OCI-LY3 (cell line): ENCODE results near the gene RTP4.

Experiments
- H2AFZ ChIP-seq: fragments of 200-600, 300-600 bp; shearing (Covaris generic); 2 replicates; pipeline ENCODE4 v1.6.0; 2014; ENCODE audit warnings: antibody characterized with exemption, low read depth, low read length
- H3K27ac ChIP-seq: fragments of 200-600, 300-600 bp; sonication (generic); 2 replicates; pipeline ENCODE4 v1.5.1; 2014; ENCODE audit warnings: mild to moderate bottlenecking, low read length, moderate library complexity, mixed read lengths
- H3K27me3 ChIP-seq: fragments of 200-600, 300-600 bp; sonication (generic); 2 replicates; pipeline ENCODE4 v1.6.1; 2014; ENCODE audit warnings: low read depth, low read length, mixed read lengths
- H3K36me3 ChIP-seq: fragments of 200-600, 300-600 bp; sonication (generic); replicated peaks from 2 replicates; pipeline ENCODE3; 2014; ENCODE audit warnings: low read depth, low read length, mixed read lengths
- H3K4me1 ChIP-seq: fragments of 300-600, 200-600 bp; sonication (generic); 2 replicates; pipeline ENCODE4 v1.6.1; 2014; ENCODE audit warnings: low read length, mixed read lengths
- H3K4me2 ChIP-seq: fragments of 200-600, 300-600 bp; sonication (generic); 2 replicates; pipeline ENCODE4 v1.6.1; 2014; ENCODE audit warnings: low read length, mixed read lengths
- H3K4me3 ChIP-seq: fragments of 300-600, 200-600 bp; sonication (generic); 2 replicates; pipeline ENCODE4 v1.5.1; 2014; ENCODE audit warnings: antibody characterized with exemption, mild to moderate bottlenecking, low read length, moderate library complexity
- H3K79me2 ChIP-seq: fragments of 300-600, 200-600 bp; shearing (Covaris generic); 2 replicates; pipeline ENCODE4 v1.6.1; 2014; ENCODE audit warnings: mild to moderate bottlenecking, low read length, mixed read lengths
- H3K9ac ChIP-seq: fragments of 300-600, 200-600 bp; shearing (Covaris generic); 2 replicates; pipeline ENCODE4 v1.6.0; 2014; ENCODE audit warnings: mild to moderate bottlenecking, low read length, moderate library complexity
- H3K9me3 ChIP-seq: fragments of 200-600, 300-600 bp; shearing (Covaris generic); 2 replicates; pipeline ENCODE4 v1.6.1; 2014; ENCODE audit warnings: low read length, mixed read lengths; ENCODE audit not compliant: insufficient read depth
- H4K20me1 ChIP-seq: fragments of 200-600, 300-600 bp; sonication (generic); 2 replicates; pipeline ENCODE4 v1.6.1; 2016; ENCODE audit warnings: low read length, mixed read lengths; ENCODE audit not compliant: insufficient read depth
- CTCF ChIP-seq: fragments of 200-600, 300-600 bp; sonication (generic); IDR thresholded peaks from 2 replicates; pipeline ENCODE4 v1.5.1; 2014; ENCODE audit warnings: antibody characterized with exemption, low read length, low read depth
- EZH2phosphoT487 ChIP-seq: fragments of 200-600 bp; shearing (Covaris generic); IDR thresholded peaks from 2 replicates; pipeline ENCODE4 v1.6.1; 2018; ENCODE audit warnings: antibody characterized with exemption, mixed run types, low read depth

The RTP4 gene

GRCh38 chr3:187369089-187369447 is 883 bp downstream of the RTP4 start:
- Histone ChIP-seq H3K36me3 (peaks cover 23% of the 10 kb centered on the region), H3K4me3 (peak overlapping the region; percentile 83), H3K4me1 (peaks cover 20% of the 10 kb centered on the region), H3K4me2 (peak overlapping the region; percentile 95), H3K27me3 (no peaks in the 10 kb centered on the region), H3K79me2 (peaks cover 11% of the 10 kb centered on the region), H3K27ac (peak overlapping the region; percentile 90), H4K20me1 (no peaks in the 10 kb centered on the region), H3K9me3 (no peaks in the 10 kb centered on the region), H3K9ac (peak overlapping the region; percentile 84), H2AFZ (no peak overlapping the region)
- TF ChIP-seq CTCF, result no peak

- H3K79me2 ChIP-seq, result peaks cover 11% of the 10 kb centered on the region
- no peak overlapping the region for H3K4me3 ChIP-seq
- H3K4me1 ChIP-seq, result peaks cover 20% of the 10 kb centered on the region
- no peak overlapping the region for H2AFZ ChIP-seq
- TF ChIP-seq CTCF (no peak), EZH2phosphoT487 (no peak)
- H3K9me3 ChIP-seq, result no peaks in the 10 kb centered on the region
- no peak overlapping the region for H3K4me2 ChIP-seq
- no peaks in the 10 kb centered on the region for H4K20me1 ChIP-seq
- H3K27me3 ChIP-seq, result no peaks in the 10 kb centered on the region
- peaks cover 23% of the 10 kb centered on the region for H3K36me3 ChIP-seq
- H3K27ac ChIP-seq, result no peak overlapping the region
- no peak overlapping the region for H3K9ac ChIP-seq
Measured at GRCh38 chr3:187370051-187370450, 1.9 kb downstream of the RTP4 start.

- no peak overlapping the region for H3K27ac ChIP-seq
- no peak overlapping the region for H3K4me3 ChIP-seq
- no peaks in the 10 kb centered on the region for H3K27me3 ChIP-seq
- no peak overlapping the region for H2AFZ ChIP-seq
- H3K36me3 ChIP-seq, result peaks cover 13% of the 10 kb centered on the region
- no peaks in the 10 kb centered on the region for H3K79me2 ChIP-seq
- no peaks in the 10 kb centered on the region for H4K20me1 ChIP-seq
- no peak overlapping the region for H3K9ac ChIP-seq
- no peaks in the 10 kb centered on the region for H3K9me3 ChIP-seq
- no peaks in the 10 kb centered on the region for H3K4me1 ChIP-seq
- no peak for TF ChIP-seq CTCF
- TF ChIP-seq EZH2phosphoT487, result no peak
- H3K4me2 ChIP-seq, result no peak overlapping the region
Measured at GRCh38 chr3:187375581-187375980, 7.4 kb downstream of the RTP4 start.

DNA sequence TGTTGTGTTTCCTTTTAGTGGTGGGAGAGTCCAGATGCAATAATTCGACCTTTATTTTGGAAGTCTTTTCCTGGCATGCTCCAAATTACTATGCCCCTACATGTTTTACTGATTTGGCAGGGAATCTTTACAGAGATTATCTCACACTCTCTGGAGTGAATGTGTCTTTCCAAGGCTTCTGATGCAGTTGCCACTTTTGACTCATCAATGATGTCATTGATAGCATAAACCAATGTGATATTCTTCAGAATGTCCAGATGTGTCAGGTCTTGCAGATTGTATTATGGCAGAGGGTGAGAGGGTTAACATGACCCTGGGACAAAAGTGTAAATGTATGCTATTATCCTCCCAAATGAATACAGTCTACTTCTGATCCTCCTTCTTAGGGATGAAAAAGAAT is 9.7 kb downstream of the RTP4 start:
- H3K27ac ChIP-seq, result no peak overlapping the region
- H3K27me3 ChIP-seq, result no peaks in the 10 kb centered on the region
- H3K9me3 ChIP-seq, result no peaks in the 10 kb centered on the region
- no peaks in the 10 kb centered on the region for H3K4me1 ChIP-seq
- no peak overlapping the region for H3K9ac ChIP-seq
- H2AFZ ChIP-seq, result no peak overlapping the region
- H3K36me3 ChIP-seq, result no peaks in the 10 kb centered on the region
- no peaks in the 10 kb centered on the region for H3K79me2 ChIP-seq
- no peak overlapping the region for H3K4me3 ChIP-seq
- no peaks in the 10 kb centered on the region for H4K20me1 ChIP-seq
- no peak overlapping the region for H3K4me2 ChIP-seq
- no peak for TF ChIP-seq CTCF
- TF ChIP-seq EZH2phosphoT487, result no peak
